ENCODE measurements around the gene RSL24D1.

Gene RSL24D1

DNA sequence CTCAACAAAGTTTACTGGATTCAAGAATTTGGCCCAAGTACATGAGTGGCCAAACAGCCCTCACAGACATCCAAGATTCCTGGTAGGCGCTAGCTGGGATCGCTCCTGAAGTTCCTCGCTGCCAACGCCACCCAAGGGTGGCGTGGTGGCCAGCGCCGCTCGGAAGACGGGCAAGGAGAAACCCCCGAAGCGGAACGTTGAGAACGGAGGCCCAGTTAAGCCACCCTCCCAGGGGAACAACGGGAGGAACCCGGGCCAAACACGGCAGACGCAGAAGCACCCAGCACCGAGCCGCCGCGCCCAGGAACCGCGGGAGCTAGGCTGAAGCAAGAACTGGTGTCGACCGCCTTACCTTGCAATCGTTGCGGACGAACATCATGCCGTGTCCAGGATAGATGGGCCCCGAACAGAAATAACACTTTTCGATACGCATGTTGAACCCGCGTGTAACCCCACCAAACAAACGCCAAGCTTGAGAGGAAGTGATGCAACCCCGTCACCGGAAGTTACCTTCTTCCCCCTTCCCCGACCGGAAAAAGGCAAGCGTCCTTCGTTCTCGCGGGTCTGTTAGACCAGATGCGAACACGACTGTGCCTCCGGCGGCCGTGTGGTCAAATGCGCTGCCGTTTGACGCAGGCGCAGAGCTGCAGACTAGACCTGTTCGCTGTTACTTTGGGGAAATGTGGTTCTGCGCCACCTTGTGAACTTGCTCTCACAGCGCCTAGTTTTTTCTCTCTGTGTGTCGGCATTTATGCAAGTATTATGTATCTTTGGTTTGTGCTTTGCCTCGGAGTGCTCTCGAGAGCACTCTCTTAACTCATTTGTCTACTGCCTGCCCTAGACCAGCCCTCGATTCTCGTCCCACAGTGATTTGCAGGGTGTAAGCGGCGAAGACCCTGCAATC, at the start of gene RSL24D1:
Gene RSL24D1 (minus strand): TSS at position 484 of the 904 bp plus-strand sequence. CDS start 51 bp downstream, at position 433.
- peak; percentile 99 for FAIRE-seq

DNA sequence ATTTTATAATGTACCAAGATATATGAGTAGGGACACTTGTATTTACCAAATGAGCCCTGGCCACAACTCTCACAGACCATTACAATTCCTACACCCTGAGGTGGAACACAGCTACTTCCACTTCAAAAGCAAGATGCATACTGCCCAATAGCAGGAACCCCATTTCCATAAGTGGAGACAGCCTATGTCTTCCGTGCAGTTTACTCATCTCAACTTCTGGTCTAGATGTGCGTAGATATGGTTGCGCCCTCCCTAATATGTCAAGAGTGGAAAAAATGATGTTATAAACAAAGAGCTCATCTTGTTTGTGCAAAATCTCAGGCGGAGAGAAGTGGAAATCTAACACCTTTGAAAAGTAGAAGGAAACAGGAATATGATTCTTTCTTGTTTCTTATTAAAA, 48.3 kb upstream of the RSL24D1 start:
- FAIRE-seq = no peak

DNA sequence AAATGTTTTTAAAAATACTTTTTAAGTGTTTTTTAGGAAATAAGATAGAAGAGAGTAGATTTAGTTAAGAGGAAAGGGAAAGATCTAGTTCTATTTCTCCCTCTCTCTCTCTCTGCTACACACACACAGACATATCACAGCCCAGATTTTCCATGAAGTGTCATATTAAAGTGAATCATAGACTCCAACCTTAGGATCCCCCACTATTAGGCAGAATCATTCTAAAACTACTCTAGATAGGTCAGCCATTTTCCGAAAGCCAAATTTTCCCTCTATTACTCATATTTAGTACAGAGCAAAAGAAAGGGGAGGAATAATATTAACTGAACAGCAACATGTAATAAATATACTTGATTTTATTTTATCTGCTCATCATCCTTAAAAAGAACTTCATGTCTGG, 45.1 kb upstream of the RSL24D1 start:
- FAIRE-seq = no peak

DNA sequence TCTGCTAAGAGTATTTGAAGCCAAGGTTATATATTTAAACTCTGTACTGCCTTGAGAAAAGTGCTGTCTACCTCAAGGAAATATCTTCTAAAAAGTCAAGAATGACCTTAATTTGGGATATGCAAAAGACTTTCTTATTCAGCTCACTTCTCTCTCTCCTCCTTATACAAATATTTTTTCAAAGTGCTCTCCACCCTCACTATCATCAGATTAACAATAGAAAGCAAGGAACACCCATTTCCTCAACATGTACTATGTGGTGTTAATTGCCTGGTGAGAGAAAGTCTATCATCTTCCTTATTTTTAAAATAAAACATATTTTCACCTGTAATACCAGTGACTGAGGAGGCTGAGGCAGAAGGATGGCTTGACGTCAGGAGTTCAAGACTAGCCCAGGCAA, 44.4 kb upstream of the RSL24D1 start:
- FAIRE-seq = no peak

DNA sequence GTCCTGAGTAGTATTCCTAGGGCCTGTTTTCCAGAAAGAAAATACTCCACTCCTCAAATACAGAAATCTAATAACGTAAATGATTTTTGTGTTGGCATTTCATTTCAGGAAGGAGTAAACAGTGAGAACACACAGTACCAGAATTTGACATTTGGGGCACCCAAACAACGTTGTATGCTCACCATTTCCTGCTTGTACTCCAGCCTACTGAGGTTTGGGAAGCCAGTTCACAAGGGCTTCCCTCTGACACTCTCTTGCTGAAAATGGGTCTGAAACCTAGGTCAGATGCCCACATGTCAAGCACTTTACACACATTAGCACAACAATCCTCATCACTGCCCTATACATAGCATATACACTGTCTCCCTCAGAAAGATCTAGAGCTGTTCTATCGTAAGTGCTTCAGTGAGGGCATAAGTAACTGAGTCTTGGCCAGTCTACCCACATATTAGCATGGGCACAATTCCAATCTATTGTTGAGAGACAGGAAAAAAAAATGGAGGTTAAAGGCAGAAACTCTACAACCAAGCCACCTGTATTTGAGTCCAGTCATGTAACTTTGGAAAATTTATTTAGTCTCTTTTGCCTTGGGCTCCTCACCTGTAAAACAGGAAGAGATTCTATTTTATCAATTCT, 43.5 kb upstream of the RSL24D1 start:
- FAIRE-seq = no peak

DNA sequence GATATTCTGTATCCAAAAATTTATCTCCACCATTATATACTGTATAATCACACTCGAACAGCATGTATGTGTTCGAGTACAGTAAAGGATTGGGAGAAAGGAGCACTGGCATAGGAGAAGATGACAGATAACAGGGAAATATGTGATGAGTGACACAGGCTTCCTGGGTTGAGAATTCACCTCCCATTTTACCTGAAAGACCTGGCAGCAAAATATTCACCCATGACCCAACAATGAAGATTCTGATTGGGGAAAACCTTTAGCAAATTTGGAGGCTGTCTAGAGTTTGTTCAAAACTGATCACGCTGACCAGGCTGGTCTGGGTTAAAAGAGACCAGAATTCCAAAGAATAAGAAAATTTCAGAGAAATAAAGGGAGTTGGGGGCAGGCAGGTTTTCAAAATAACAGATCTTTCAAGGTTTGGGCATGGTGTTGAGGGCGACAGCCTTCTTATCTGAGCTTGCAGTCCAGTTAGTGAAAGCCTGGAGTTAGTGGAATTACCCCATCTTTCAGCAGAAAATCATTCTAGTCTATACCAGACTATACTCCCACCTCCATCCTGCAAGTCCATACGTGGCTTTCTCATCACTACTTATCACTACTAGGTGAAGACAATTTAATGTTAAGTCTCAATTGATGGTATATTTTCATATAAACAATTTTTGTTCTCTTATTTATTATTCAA, 42.8 kb upstream of the RSL24D1 start:
- FAIRE-seq = no peak

DNA sequence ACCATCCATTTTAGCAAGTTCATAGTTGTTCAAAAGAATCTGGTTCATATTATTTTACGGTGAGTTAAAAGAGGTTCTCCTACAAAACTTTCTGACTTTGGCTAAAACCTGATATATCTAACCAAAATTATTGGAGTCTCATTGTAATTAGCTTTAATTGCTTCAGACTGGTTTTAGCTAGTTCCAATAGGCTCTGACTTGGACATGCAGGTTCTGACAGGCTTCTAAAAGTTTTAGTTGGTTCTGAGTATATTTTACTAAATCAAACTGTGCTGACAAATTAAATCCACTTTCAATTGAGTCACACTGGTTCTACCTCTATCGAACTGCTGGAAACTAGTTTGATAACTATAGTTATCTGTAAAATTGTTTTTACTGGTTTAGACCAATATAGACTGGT, 42.1 kb upstream of the RSL24D1 start:
- FAIRE-seq = no peak

DNA sequence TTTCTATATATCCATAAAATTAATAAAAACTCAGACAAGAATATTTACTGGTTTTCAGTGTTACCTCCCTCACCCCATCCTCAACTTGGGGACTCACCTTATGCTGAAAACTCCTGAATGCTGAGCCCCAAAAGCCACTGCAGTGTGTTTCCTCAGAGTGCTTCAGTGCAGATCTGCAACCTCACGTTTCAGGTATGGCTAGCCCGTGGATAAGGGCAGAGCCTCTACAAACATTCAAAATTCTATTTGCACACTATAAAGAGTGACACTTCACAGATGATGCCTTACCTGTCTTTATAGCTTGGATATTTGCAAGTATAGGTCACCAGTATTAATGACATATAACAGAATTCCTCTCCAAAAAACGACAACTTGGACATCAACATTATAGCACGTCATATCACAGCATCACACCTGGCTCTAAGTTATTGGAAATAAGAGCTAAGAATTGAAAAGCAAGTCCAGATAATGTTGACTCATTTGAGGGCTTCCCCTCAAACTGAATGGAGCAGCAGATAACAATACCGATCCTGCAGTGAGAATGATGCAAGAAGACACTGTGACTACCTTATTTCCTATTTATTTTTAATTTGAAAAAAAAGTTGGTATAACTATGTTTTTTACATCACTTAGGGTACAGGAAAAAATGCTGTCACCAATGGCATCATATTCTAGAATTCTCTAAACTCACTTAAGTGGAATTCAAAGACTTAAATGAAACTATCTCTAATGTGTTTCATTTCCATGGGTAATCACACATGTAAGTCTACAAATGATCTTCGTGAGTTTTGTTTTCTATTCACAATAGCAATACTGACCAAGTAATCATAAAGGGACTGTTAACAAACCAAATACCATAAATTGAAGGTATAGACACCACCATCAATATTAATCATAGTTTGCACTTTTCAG, 40.7 kb upstream of the RSL24D1 start:
- no peak for FAIRE-seq

DNA sequence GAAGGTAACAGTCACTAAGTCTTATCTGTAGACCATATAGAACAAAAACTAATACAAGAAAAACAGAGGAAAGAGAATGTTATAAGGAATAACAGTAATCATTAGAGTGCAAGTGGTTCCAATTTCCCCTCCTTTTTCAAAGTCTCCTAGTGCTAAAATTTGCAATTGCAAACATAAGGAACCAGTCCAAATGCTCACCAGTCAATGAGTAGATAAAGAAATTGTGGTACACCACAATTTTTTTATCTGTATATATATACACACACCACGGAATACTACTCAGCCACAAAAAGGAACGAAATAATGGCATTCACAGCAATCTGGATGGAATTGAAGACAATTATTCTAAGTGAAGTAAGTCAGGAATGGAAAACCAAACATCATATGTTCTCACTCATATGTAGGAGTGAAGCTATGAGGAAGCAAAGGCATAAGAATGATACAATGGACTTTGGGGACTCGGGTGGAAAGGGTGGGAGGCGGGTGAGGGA, 38.9 kb upstream of the RSL24D1 start:
- FAIRE-seq = no peak

DNA sequence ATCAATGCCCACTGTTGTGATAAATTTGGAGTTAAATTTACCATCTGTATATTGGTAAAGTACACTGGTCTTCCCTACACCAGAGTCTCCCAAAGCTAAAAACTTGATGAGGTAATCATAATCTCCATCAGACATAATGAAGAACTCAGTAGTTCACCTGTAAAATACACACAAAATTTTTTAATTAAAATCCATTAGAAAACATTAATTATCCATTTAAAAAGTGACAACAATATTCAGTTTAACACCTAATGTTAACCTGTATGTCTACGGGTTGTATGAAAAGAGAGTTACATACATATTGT, 38.0 kb upstream of the RSL24D1 start:
- FAIRE-seq = no peak

DNA sequence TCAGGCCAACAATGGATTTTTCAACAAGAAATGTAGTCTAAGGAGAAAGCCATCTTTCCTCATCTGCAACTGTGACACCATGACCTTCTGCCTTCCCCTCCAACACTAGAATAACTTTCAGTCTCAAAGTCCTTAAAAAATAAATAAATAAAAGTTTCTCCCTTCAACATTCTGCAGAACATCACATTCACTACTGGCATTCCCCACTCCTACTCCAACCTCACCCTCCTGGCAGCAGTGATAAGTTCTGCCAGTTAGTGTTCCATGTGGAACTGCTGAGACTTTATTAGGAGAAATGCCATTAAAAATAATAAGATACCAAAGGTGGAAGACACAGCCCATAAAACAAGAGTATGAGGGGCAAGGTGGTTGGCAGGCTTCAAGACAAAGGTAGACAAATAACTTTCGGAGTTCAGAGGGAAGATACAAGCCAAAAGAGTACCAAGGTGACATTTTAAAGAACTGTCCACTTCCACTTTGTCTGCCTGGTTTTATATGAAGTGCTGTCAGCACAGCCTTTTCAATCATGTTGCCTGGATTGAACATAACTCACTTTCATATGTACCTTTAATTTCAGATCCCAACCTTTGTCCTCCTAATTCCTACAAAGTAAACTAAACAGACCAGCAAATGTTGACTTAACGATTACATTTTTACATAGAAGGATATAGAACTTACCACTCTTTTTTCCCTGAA, 37.5 kb upstream of the RSL24D1 start:
- no peak for FAIRE-seq

DNA sequence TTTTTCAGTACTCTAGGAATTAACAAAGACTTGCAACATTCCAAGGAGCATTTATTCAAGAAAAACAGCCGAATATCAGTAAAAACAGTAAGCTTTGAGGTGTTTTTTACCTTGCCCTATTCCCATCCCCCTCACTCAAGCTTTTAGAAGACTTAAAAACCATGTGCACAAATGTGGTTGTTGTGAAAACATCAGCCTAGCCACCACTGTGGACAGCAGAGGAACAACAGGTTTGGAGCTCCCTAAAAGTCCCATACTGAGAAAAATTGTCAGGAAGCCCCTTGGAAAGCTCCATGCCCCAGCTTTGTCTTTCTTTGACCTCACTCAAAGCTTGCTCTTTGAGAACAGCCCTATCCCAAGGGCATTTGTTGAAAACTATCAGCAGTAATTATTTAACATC, 34.7 kb upstream of the RSL24D1 start:
- FAIRE-seq = no peak

DNA sequence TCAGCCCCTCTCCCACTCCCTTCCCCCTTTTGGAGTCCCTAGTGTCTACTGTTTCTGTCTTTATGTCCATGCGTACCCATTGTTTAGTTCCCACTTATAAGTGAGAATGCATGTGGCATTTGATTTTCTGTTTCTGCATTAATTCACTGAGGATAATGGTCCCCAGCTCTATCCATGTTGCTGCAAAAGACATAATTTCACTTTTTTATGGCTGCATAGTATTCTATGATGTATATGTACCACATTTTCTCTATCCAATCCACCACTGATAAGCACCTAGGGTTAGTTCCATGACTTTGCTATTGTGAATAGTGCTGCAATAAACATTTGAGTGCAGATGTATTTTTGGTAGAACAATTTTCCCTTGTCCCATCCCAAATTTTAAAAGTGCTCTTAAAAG, 34.2 kb upstream of the RSL24D1 start:
- FAIRE-seq = no peak

DNA sequence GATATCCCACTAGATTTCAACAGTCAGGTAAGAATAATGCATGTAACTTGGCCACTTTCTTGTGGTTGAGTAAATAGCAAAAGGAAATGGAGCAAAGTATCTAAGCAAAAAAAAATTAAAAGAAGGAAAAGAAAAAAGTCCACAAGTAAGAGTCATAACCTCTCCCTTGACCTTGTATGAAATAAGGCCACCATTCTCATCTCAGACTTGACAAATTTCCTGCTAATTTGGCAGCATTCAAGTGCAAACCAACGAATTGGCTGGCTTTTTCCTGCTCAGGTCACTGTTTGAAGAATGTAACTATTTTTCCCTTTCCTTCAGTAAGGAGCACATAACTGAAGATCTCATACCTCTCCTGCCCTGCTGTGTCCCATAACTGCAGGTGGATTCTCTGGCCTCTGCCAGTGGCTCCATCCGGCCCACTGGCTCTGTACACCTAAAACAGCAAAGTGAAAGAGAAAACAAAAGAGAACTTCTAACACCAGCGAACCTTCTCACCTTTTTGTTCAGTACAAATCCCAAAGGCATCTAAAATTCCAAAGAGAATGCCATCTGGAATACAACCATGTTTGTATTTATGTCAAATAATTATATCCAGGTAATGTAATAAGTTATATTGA, 33.4 kb upstream of the RSL24D1 start:
- FAIRE-seq = no peak

DNA sequence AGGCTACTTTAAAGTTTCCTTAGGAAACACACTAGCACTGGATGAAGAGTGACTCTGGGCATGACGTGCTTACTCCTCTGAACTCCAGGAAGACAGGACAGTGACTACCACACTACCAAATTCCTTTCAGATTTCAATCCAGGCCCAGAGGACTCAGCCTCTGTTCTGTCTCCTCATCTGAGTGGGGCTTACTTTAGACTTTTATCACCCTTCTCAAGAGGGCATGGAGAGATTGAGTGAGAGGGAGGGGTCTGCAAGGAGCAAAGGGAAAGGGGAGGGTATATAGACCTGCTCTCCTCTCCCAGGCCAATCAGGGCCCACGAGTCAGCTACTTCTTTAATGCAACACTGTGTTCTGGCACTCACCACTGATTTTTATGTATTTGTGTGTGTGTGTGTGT, 29.4 kb upstream of the RSL24D1 start:
- no peak for FAIRE-seq

DNA sequence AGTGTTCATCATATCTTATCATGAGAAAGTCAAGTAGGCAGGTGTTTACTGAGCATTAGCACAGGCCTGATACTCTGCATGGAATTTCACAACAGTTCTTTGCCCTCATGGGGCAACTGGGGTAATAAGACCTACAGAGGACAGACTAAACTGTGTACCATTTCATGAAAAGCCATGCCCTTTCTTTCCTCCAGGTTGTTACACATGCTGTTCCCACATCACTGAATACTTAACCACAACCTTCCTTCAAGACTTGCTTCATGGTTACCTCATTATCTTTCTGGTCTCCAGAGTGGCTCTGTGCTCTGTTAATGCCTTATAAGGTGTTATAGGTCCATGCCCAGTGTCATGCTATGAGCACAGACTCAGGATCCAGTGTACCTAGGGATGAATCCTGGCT, 28.2 kb upstream of the RSL24D1 start:
- FAIRE-seq = no peak

DNA sequence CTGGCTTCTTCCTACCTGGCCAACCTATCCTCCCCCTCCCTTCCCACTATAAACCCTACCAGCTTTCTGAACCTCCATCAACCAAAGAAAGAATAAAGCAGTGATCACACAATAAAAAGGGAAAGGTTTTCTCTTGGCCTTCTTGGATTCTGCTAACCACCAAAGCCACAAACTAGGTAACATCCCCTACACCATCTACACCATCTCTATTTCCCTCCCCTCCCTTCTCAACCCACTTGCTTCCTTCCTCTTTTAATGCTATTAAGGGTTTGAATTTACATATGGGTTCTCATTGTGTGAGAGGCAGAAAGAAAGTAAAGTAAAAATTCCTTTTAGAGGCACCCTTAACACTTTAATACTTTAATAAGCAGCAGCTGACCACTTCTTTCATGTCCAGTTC, 25.8 kb upstream of the RSL24D1 start:
- FAIRE-seq = no peak

DNA sequence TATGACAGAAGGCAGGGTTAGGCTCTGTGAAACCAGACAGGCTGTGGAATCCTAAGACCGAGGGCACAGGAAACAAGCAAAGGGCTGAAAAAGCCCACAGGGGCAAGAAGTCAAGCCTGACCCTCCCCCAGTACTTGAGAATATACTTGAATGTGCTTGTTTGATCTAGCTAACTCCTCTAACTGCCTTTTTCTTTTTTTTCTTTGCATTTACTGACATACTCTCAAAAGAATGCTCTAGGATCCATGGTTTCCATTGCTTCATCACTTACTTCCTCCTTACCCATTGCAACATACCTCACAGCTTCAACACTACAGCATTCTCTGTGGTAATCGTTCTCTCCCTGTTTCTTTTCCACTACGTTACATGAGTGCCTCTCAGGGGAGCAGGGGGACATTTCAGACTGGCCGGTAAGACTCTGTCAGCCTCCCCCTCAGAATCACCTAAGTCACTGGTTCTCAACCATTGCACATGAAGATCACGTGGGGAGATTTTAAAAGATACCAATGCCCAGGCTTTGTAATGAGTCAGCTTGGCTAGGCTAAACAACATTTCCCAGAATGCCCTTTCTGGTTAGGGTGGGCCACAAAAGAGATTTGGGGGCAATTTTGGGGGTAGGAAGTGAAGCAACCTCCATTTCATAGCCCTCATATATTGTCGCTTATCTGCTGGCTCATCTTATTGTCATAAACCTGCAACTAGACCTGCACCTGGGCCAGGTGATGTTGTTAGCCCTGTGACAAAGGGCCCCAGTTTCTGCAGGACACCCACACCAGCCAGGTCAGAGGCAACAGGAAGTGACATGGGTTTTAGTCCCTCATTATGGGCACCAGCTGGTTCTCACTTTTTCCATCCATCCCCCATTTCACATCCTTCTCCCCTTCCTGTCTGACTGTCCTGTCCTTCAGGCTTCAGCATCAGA, 24.6 kb upstream of the RSL24D1 start:
- no peak for FAIRE-seq

DNA sequence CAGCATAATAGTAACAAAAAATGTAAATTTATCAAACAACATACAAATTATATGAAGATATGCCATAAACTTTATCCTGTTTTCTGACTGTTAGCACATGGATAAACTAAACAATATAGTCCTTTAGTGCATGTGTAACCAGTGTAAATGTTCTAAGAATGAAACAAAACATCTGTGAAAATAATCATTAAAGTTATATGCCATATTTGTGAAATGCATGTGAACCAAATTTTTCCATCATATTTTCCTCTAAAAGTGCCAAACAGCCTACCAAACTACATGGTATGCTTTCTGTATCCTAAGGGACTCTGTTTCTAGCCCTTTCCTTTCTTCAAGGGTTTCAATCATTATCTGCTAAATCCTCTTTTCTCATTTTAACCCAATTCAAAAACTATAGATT, 23.9 kb upstream of the RSL24D1 start:
- no peak for FAIRE-seq

DNA sequence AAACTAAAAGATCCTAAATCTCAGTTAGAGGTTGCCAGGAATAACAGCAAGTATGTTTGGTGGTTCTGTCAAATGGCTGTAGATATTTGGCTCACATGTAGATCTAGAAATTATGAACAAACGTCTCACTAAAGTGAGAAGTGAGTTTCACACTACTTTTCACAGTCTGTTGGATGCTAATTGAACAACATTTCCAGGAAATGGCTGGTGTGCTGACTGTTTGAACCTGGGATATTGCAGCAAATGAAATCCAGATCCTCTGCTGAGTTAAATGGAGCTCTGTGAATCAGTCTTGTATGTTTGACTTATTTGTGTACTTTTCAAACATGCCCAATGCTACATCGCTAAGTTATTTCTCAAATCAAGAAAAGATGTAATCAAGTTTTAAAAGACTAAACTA, 21.3 kb upstream of the RSL24D1 start:
- FAIRE-seq = peak; percentile 45

DNA sequence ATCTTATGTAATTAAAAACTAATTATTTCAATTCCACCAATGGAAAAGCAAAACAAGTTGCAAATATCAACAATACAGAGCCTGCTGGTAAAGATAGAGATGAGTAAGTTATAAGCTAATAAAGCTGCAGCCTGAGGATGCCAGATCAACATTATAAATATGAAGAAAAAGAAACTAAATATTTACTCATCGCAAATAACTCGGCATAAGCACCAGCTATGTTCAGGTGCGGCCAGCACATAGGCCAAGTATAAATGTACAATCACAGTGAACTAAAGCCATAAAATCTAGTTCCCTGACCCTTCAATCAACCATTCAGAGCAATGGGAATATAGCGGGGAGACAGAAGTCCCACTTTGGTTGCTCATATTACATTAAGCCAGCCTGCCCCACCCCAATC, 7.7 kb upstream of the RSL24D1 start:
- FAIRE-seq = no peak
